ENCODE data around the gene C20orf96. TPM values are rescaled to one million over a fixed set of nuclear protein-coding genes. Genes with fewer than 3 reads are reported as not detected.
A peak's percentile ranks its signal among the peaks of the same experiment; 100 is the strongest.

Gene C20orf96
- total RNA-seq, 1 donor from 2014 or later: 27.5 TPM

GRCh38 chr20:325889-326644 lies 35.5 kb upstream of the C20orf96 start:
- H3K36me3 Mint-ChIP-seq (ENCODE audit: low read depth, unreplicated experiment): peaks cover 22% of the 10 kb centered on the region
- TF ChIP-seq, protein P1, sequence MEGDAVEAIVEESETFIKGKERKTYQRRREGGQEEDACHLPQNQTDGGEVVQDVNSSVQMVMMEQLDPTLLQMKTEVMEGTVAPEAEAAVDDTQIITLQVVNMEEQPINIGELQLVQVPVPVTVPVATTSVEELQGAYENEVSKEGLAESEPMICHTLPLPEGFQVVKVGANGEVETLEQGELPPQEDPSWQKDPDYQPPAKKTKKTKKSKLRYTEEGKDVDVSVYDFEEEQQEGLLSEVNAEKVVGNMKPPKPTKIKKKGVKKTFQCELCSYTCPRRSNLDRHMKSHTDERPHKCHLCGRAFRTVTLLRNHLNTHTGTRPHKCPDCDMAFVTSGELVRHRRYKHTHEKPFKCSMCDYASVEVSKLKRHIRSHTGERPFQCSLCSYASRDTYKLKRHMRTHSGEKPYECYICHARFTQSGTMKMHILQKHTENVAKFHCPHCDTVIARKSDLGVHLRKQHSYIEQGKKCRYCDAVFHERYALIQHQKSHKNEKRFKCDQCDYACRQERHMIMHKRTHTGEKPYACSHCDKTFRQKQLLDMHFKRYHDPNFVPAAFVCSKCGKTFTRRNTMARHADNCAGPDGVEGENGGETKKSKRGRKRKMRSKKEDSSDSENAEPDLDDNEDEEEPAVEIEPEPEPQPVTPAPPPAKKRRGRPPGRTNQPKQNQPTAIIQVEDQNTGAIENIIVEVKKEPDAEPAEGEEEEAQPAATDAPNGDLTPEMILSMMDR (IDR thresholded peaks at IDR 0.05; ENCODE audit: unreplicated experiment): no peak
- H3K9me3 Mint-ChIP-seq (ENCODE audit: unreplicated experiment): no peaks in the 10 kb centered on the region
- H3K27ac Mint-ChIP-seq (ENCODE audit: unreplicated experiment): no peak overlapping the region
- H3K4me1 Mint-ChIP-seq (ENCODE audit: unreplicated experiment): peaks cover 38% of the 10 kb centered on the region
- DNase-seq (ENCODE audit: low spot score): peak; percentile 67
- H3K27me3 Mint-ChIP-seq (ENCODE audit: unreplicated experiment): peaks cover 9% of the 10 kb centered on the region
- peak overlapping the region; percentile 92 for H3K4me3 Mint-ChIP-seq (ENCODE audit: unreplicated experiment)

GRCh38 chr20:325045-325888 lies 34.7 kb upstream of the C20orf96 start, which contains the start of gene SOX12:
TSS of gene SOX12 (plus strand) at chr20:325552. CDS start at chr20:325925, 373 bp downstream.
- Mint-ChIP-seq H3K27me3 (ENCODE audit: unreplicated experiment) (peaks cover 9% of the 10 kb centered on the region), H3K27ac (ENCODE audit: unreplicated experiment) (peak within 1 kb of the TSS; percentile 88), H3K4me3 (ENCODE audit: unreplicated experiment) (peak within 1 kb of the TSS; percentile 98), H3K4me1 (ENCODE audit: unreplicated experiment) (peaks cover 35% of the 10 kb centered on the region), H3K36me3 (ENCODE audit: low read depth, unreplicated experiment) (peaks cover 28% of the 10 kb centered on the region), H3K9me3 (ENCODE audit: unreplicated experiment) (no peaks in the 10 kb centered on the region)
- peak; percentile 100 for DNase-seq (ENCODE audit: low spot score)
- TF ChIP-seq, protein P1 (IDR thresholded peaks at IDR 0.05; ENCODE audit: unreplicated experiment): no peak

- Mint-ChIP-seq H3K36me3 (ENCODE audit: low read depth, unreplicated experiment) (peaks cover 28% of the 10 kb centered on the region), H3K4me1 (ENCODE audit: unreplicated experiment) (peaks cover 26% of the 10 kb centered on the region), H3K27ac (ENCODE audit: unreplicated experiment) (peak overlapping the region; percentile 88), H3K9me3 (ENCODE audit: unreplicated experiment) (no peaks in the 10 kb centered on the region), H3K27me3 (ENCODE audit: unreplicated experiment) (peaks cover 9% of the 10 kb centered on the region), H3K4me3 (ENCODE audit: unreplicated experiment) (peak overlapping the region; percentile 98)
- peak; percentile 93 for DNase-seq (ENCODE audit: low spot score)
- TF ChIP-seq, protein P1 (IDR thresholded peaks at IDR 0.05; ENCODE audit: unreplicated experiment): peak; percentile 21
These were observed 33.9 kb upstream of the C20orf96 start for GRCh38 chr20:324177-325044.

GRCh38 chr20:316316-317068 lies 25.9 kb upstream of the C20orf96 start:
- DNase-seq (ENCODE audit: low spot score): no peak

More at GRCh38 chr20:316316-317068, 25.9 kb upstream of the C20orf96 start:
- H3K27ac Mint-ChIP-seq (ENCODE audit: unreplicated experiment): no peak overlapping the region
- no peak overlapping the region for H3K4me3 Mint-ChIP-seq (ENCODE audit: unreplicated experiment)
- H3K9me3 Mint-ChIP-seq (ENCODE audit: unreplicated experiment): no peaks in the 10 kb centered on the region
- peaks cover 10% of the 10 kb centered on the region for H3K36me3 Mint-ChIP-seq (ENCODE audit: low read depth, unreplicated experiment)
- TF ChIP-seq, protein P1 (IDR thresholded peaks at IDR 0.05; ENCODE audit: unreplicated experiment): no peak
- H3K4me1 Mint-ChIP-seq (ENCODE audit: unreplicated experiment): peaks cover 6% of the 10 kb centered on the region
- peaks cover 5% of the 10 kb centered on the region for H3K27me3 Mint-ChIP-seq (ENCODE audit: unreplicated experiment)
